K562 (cell line): ENCODE results near the gene ST3GAL3. TPM values are rescaled to one million over a fixed set of nuclear protein-coding genes. Genes with fewer than 3 reads are reported as not detected.

Experiments used
- CBX3 ChIP-seq, 2 experiments: IDR thresholded peaks; 1 replicate in 1 of 2; 2 replicates in 1 of 2; pipeline ENCODE4 v1.6.1; 2012; ENCODE audit warnings: inconsistent platforms in 2 of 2, low read length in 2 of 2, borderline replicate concordance in 1 of 2, control low read depth in 1 of 2
- CBX8 ChIP-seq: fragments of 200-600 bp; sonication (generic); IDR thresholded peaks from 2 replicates; pipeline ENCODE4 v1.6.1; 2012; ENCODE audit warnings: borderline replicate concordance, mixed run types, low read depth, mild to moderate bottlenecking, moderate library complexity, mixed read lengths, low read length, control low read depth, inconsistent platforms; ENCODE audit not compliant: poor library complexity, severe bottlenecking; ENCODE audit errors: extremely low read depth
- ERF ChIP-seq: fragments of 450-650 bp; formaldehyde crosslinking; IDR thresholded peaks from 2 replicates; pipeline ENCODE4 v1.4.0; 2020; ENCODE audit warnings: mild to moderate bottlenecking, mixed read lengths
- FOXA1 ChIP-seq: fragments of 450-650 bp; IDR thresholded peaks from 2 replicates; pipeline ENCODE4 v1.6.1; 2016; ENCODE audit warnings: mild to moderate bottlenecking, borderline replicate concordance
- GABPB1 ChIP-seq: sonication (generic); formaldehyde crosslinking; IDR thresholded peaks from 2 replicates; pipeline ENCODE4 v1.8.0; 2022; ENCODE audit warnings: mild to moderate bottlenecking, missing genetic modification reagents
- ILK ChIP-seq: fragments of 450-650 bp; IDR thresholded peaks from 2 replicates; pipeline ENCODE4 v1.6.1; 2016; ENCODE audit warnings: missing genetic modification characterization, low read depth, mild to moderate bottlenecking, missing compliant biosample characterization, moderate library complexity, borderline replicate concordance
- KLF16 ChIP-seq: IDR thresholded peaks from 2 replicates; pipeline ENCODE4 v1.6.1; 2016; ENCODE audit warnings: antibody characterized with exemption
- LARP7 ChIP-seq: fragments of 450-650 bp; IDR thresholded peaks from 2 replicates; pipeline ENCODE4 v1.6.1; 2016
- MGA ChIP-seq: fragments of 450-650 bp; IDR thresholded peaks from 2 replicates; pipeline ENCODE4 v1.6.1; 2016; ENCODE audit warnings: mild to moderate bottlenecking, moderate library complexity
- PRMT5 ChIP-seq: sonication (generic); formaldehyde crosslinking; IDR thresholded peaks from 2 replicates; pipeline ENCODE4 v1.5.0; 2020; ENCODE audit warnings: missing genetic modification reagents
- ZHX1 ChIP-seq: fragments of 150-350 bp; conservative IDR thresholded peaks from 2 replicates; pipeline ENCODE4 v1.6.1; 2014; ENCODE audit warnings: low read length
- ZNF584 ChIP-seq: fragments of 200-800 bp; sonication (Bioruptor generic); IDR thresholded peaks from 2 replicates; pipeline ENCODE4 v1.6.1; 2016; ENCODE audit warnings: low read depth, mild to moderate bottlenecking, missing genetic modification characterization, missing compliant biosample characterization
- polyA plus RNA-seq, 8 experiments: library from polyadenylated mRNA; depleted of rRNA in 4 of 8; stranded (reverse) in 5 of 8; unstranded in 3 of 8; fragments of >200 nt; fragmentation: Nextera tagmentation in 2 of 8; fragmentation: Illumina TruSeq in 1 of 8; extraction: Ambion mirVana in 2 of 8; extraction: Trizol in 1 of 8; gene quantifications; 2 replicates each; pipeline versions ENCODE4 v1.2.1 to v1.2.3, GENCODE V29; 2011 to 2014; ENCODE audit warnings: inconsistent platforms in 1 of 8, missing spikeins in 1 of 8
- total RNA-seq, 7 experiments: library from RNA; depleted of rRNA in 6 of 7; stranded (reverse); fragments of >200 nt in 6 of 7; fragmentation: Illumina TruSeq in 2 of 7; extraction: Trizol in 2 of 7; gene quantifications; 2 replicates each; pipeline versions ENCODE4 v1.2.1 to v1.2.3, GENCODE V29; 2011 to 2021; ENCODE audit warnings: low replicate concordance in 1 of 7

The ST3GAL3 gene
- total and polyA plus RNA-seq, 9 of the 15 experiments (the other 6 are each of a cell fraction or from before 2014, with no cell fraction given), result 1.2 to 18.9 (median 11.0) TPM

- TF ChIP-seq MGA (no peak), CBX3 (IDR thresholded peaks at IDR 0.05; ENCODE audit: borderline replicate concordance in 1 of 2, low read length in 2 of 2) (peak; percentile 85 to 91; a peak in 2 of 3 replicates), LARP7 (no peak), CBX8 (no peak), ZHX1 (no peak), KLF16 (no peak), ERF (CRISPR knock-in tag) (no peak), FOXA1 (no peak), GABPB1 (CRISPR knock-in tag) (peak; percentile 66; the same call in 1 of the 2 replicates), PRMT5 (peak; percentile 94; the same call in 1 of the 2 replicates), ZNF584 (no peak), ILK (tag) (no peak)
Measured at GRCh38 chr1:43968348-43968948, 261.1 kb downstream of the ST3GAL3 start (continued).
